Left lung (tissue), 10 donors: ENCODE data around the gene MANBA. TPM values are rescaled to one million over a fixed set of nuclear protein-coding genes. Genes with fewer than 3 reads are reported as not detected.

Source experiments
- ATAC-seq: fragments of 200-7000 bp; cut with Tn5 transposase; one replicate; pipeline ENCODE4 v1.9.1; 2020; ENCODE audit warnings: moderate library complexity
- DNase-seq, 4 donors: peaks; one replicate each; pipeline ENCODE4 v3.0.0-alpha.2; 2013 to 2020
- H3K27ac ChIP-seq, 2 donors: fragments of 200-600 bp; sonication (generic) in 1 of 2; one replicate each; pipeline versions ENCODE4 v1.5.0 to v1.8.0; 2020 to 2021
- H3K27me3 ChIP-seq, 2 donors: fragments of 200-600 bp; sonication (generic) in 1 of 2; one replicate each; pipeline versions ENCODE4 v1.5.0 to v1.8.0; 2020 to 2021
- H3K36me3 ChIP-seq, 2 donors: fragments of 200-600 bp; sonication (generic) in 1 of 2; one replicate each; pipeline versions ENCODE4 v1.5.0 to v1.8.0; 2020 to 2021
- H3K4me1 ChIP-seq, 2 donors: fragments of 200-600 bp; one replicate each; pipeline ENCODE4 v1.8.0; 2021
- H3K4me3 ChIP-seq, 2 donors: fragments of 200-600 bp; sonication (generic) in 1 of 2; one replicate each; pipeline versions ENCODE4 v1.5.0 to v1.8.0; 2020 to 2021; ENCODE audit warnings: mild to moderate bottlenecking in 1 of 2
- H3K9me3 ChIP-seq, 2 donors: fragments of 200-600 bp; sonication (generic) in 1 of 2; one replicate each; pipeline versions ENCODE4 v1.5.0 to v1.8.0; 2020 to 2021
- intact Hi-C, 2 donors: fragments of 100-400 bp; cut with DNase I; formaldehyde crosslinking; loops; one replicate each; pipeline versions ENCODE4 v1.11.2 to v1.14.2; 2022
- polyA plus RNA-seq, 6 donors: library from polyadenylated mRNA; unstranded; fragments of 120-200 nt; gene quantifications; one replicate each; pipeline ENCODE4 v1.2.1, GENCODE V29; 2013; ENCODE audit not compliant: insufficient read length in 6 of 6
- total RNA-seq, 2 donors: library from RNA; stranded (reverse); fragmentation: NEBNext Ultra II Directional; extraction: Animal tissue kit (Norgen Biotek cat#: 25700); gene quantifications; one replicate each; pipeline ENCODE4 v1.2.1, GENCODE V29; 2021
- TF ChIP-seq, protein P1 (sequence below), 2 donors: fragments of 200-600 bp; sonication (generic) in 1 of 2; IDR thresholded peaks; one replicate each; pipeline versions ENCODE4 v1.5.0 to v1.8.0; 2021; ENCODE audit warnings: antibody characterized with exemption in 2 of 2
- donor health status: DM: no; HTN: yes; CAD: no.
- donor health status: DM: no; HTN: no; CAD: no.

Gene MANBA
- total and polyA plus RNA-seq, 8 donors, result 31.3 to 57.0 (median 36.4) TPM

DNA sequence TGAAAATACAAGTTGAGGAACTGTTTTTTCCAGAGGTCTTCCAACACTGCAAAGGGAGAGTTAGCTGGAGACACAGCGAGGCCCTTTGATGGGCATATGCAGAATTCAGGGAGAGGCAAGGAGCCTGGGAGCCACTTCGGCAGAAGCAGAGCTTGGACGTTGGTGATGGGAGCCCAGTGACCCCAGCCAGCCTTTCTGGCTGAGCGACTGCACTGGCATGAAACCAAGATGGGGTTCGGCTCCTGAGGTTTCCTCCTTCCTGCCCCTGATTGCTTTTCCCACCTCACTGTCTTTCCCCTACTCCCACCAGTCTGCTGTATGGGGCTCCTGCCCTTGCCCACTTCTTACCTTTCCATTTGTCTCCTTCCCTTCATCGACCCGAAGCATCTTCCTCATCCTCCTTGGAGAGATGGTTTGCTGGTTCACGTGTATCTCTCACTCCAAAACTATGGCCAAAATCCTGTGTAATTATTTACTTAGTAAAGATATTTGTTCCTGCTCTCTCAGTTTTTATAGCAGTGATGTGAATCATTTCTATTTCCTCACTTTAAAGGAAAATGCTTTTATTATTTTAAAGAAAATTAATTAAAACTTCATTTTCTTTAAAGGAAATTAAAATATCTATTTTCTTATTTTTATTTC lies 159.1 kb downstream of the MANBA start:
- TF ChIP-seq, protein P1, sequence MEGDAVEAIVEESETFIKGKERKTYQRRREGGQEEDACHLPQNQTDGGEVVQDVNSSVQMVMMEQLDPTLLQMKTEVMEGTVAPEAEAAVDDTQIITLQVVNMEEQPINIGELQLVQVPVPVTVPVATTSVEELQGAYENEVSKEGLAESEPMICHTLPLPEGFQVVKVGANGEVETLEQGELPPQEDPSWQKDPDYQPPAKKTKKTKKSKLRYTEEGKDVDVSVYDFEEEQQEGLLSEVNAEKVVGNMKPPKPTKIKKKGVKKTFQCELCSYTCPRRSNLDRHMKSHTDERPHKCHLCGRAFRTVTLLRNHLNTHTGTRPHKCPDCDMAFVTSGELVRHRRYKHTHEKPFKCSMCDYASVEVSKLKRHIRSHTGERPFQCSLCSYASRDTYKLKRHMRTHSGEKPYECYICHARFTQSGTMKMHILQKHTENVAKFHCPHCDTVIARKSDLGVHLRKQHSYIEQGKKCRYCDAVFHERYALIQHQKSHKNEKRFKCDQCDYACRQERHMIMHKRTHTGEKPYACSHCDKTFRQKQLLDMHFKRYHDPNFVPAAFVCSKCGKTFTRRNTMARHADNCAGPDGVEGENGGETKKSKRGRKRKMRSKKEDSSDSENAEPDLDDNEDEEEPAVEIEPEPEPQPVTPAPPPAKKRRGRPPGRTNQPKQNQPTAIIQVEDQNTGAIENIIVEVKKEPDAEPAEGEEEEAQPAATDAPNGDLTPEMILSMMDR (IDR thresholded peaks at IDR 0.05), result no peak
- ATAC-seq, result no peak
- Histone ChIP-seq H3K27me3 (no peaks in the 10 kb centered on the region), H3K9me3 (no peaks in the 10 kb centered on the region), H3K27ac (no peak overlapping the region), H3K4me3 (no peak overlapping the region), H3K36me3 (peaks cover 0 to 98% of the 10 kb centered on the region in 2 donors), H3K4me1 (peaks cover 0 to 4% of the 10 kb centered on the region in 2 donors)
- no peak for DNase-seq
- intact Hi-C loops, result no loop called here

DNA sequence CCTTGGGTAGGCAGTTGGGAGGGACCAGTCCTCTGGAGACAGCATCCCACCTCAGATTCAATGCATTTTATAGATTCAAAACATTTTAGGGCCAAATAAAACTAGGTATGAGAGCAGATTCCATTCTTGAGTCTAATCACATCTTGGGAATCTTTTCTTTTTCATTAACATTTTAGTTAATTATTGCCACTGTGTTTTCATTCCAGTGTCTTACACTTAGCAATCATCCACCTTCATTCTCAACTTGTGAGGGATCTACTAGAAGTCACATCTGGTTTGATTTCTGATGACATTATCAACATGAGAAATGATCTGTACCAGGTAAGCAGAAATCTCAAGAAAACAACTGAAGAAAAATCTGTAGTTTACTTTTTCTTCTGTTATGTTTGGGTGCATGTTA lies 160.1 kb downstream of the MANBA start:
- H3K27me3 ChIP-seq, result no peaks in the 10 kb centered on the region
- intact Hi-C loops, result no loop called here
- H3K27ac ChIP-seq, result no peak overlapping the region
- TF ChIP-seq, protein P1 (IDR thresholded peaks at IDR 0.05), result no peak
- H3K9me3 ChIP-seq, result no peaks in the 10 kb centered on the region
- ATAC-seq, result no peak
- H3K4me3 ChIP-seq, result no peak overlapping the region
- peaks cover 0 to 4% of the 10 kb centered on the region in 2 donors for H3K4me1 ChIP-seq
- DNase-seq, result no peak
- H3K36me3 ChIP-seq, result peaks cover 0 to 99% of the 10 kb centered on the region in 2 donors

DNA sequence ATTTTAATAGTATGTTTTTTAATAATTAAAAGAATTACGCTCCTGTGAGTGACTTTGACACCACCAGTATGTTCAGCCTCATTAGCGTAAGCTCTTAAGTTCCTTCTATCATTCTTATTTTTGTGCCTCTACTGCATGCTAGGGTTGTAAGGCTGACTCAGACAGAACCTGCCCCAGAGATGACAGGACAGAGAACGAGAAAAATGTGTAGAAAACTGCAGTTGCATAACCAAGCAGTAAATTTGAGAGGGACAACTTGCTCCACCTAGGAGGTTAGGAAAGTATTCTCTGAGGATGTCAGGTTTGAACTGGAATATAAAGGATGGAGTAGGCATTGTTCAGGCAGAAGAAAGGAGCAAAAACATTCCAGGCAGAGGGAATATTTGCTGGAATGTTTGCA lies 160.9 kb downstream of the MANBA start:
- H3K9me3 ChIP-seq, result no peaks in the 10 kb centered on the region
- H3K36me3 ChIP-seq, result peaks cover 0 to 100% of the 10 kb centered on the region in 2 donors
- peaks cover 0 to 4% of the 10 kb centered on the region in 2 donors for H3K4me1 ChIP-seq

DNA sequence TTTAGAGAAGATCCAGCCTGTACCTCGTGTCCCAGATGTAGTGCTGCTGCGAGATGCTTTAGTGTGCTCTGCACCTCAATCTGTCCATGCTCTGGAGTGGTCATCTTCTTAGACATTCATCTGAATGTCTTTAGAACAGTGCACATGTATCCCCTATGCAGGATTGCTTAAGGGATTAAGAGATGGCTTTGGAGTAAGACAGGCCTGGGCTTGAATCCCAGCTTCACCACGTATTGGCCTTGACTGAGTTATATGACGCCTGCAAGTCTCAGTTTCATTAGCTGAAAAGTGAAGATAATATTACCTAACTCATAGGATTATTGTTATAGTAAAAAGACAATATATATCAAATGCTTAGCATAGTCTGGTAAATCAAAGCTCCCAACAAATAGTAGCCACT lies 161.3 kb downstream of the MANBA start:
- Histone ChIP-seq H3K4me3 (no peak overlapping the region), H3K27ac (no peak overlapping the region), H3K4me1 (peaks cover 0 to 4% of the 10 kb centered on the region in 2 donors), H3K27me3 (no peaks in the 10 kb centered on the region), H3K9me3 (no peaks in the 10 kb centered on the region), H3K36me3 (peaks cover 0 to 100% of the 10 kb centered on the region in 2 donors)
- no peak for ATAC-seq
- TF ChIP-seq, protein P1 (IDR thresholded peaks at IDR 0.05), result no peak
- no peak for DNase-seq
- intact Hi-C loops, result no loop called here

More for the DNA sequence above, 160.9 kb downstream of the MANBA start:
- TF ChIP-seq, protein P1 (IDR thresholded peaks at IDR 0.05), result no peak
- Histone ChIP-seq H3K27me3 (no peaks in the 10 kb centered on the region), H3K4me3 (no peak overlapping the region), H3K27ac (no peak overlapping the region)
- intact Hi-C loops, result no loop called here
- DNase-seq, result no peak
- no peak for ATAC-seq

DNA sequence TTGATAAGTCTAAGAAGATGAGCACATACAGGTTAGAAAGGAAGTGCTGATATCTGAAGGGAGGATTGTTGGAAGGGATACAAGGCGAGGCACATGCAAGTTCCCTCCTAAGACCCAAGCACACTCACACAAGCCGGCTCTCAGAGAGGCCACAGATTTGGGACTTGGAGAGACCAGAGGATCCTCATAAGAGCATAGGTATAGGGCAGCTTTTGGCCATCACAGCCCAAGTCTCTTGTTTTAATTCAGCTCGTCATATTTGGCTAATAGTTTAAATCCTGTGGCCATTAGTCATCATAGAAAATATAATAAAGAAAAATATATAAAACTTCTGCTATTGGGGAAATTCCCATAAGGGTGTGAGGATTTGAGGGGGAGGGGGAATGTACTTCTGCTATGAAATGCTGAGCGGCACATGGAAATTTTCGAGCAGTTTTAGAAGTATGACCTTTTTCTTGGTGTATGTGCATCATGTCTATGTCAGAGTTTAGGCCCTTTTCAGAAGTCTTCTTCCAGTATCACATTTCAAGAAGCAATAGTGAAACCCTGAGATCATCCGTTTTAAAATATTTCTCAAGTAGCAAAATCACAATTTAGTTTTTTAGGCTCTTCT lies 161.9 kb downstream of the MANBA start:
- Histone ChIP-seq H3K9me3 (no peaks in the 10 kb centered on the region), H3K27me3 (no peaks in the 10 kb centered on the region), H3K36me3 (peaks cover 0 to 100% of the 10 kb centered on the region in 2 donors), H3K27ac (peak overlapping the region; percentile 34 to 41), H3K4me3 (no peak overlapping the region), H3K4me1 (peaks cover 0 to 4% of the 10 kb centered on the region in 2 donors)
- ATAC-seq (peak; percentile 22), DNase-seq (no peak)
- intact Hi-C loops, result no loop called here
- TF ChIP-seq, protein P1 (IDR thresholded peaks at IDR 0.05), result no peak
